PC-9 (cell line): ENCODE data around the gene LCTL.

Experiments
- EZH2 ChIP-seq: fragments of 200-600 bp; sonication (generic); IDR thresholded peaks from 2 replicates; pipeline ENCODE4 v1.8.0; 2017; ENCODE audit warnings: antibody characterized with exemption, low read depth
- TF ChIP-seq, protein P1 (sequence below): fragments of 200-600 bp; sonication (generic); conservative IDR thresholded peaks from 2 replicates; pipeline ENCODE4 v1.6.1; 2017; ENCODE audit warnings: mixed run types, antibody characterized with exemption, mild to moderate bottlenecking, moderate library complexity

DNA sequence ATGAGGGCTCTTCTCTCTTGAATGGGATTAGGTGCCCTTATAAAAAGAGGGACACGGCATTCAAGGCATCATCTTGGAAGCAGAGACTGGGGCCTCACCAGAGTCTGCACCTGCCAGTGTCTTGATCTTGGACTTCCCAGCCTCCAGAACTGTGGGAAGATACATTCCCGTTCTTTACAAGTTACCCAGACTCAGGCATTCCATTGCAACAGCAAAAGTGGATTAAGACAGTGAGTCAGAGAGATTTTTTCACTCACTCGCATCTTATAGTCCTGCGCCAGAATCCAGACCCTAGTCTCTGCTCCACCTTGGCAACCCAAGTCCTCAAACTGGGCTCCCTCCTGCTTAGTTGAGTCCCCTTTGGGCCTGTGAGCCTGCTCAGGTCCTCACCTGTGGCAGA is 2.7 kb downstream of the LCTL start:
- TF ChIP-seq, protein P1, sequence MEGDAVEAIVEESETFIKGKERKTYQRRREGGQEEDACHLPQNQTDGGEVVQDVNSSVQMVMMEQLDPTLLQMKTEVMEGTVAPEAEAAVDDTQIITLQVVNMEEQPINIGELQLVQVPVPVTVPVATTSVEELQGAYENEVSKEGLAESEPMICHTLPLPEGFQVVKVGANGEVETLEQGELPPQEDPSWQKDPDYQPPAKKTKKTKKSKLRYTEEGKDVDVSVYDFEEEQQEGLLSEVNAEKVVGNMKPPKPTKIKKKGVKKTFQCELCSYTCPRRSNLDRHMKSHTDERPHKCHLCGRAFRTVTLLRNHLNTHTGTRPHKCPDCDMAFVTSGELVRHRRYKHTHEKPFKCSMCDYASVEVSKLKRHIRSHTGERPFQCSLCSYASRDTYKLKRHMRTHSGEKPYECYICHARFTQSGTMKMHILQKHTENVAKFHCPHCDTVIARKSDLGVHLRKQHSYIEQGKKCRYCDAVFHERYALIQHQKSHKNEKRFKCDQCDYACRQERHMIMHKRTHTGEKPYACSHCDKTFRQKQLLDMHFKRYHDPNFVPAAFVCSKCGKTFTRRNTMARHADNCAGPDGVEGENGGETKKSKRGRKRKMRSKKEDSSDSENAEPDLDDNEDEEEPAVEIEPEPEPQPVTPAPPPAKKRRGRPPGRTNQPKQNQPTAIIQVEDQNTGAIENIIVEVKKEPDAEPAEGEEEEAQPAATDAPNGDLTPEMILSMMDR: no peak
- no peak for TF ChIP-seq EZH2
